SK-N-SH (cell line): ENCODE measurements around the gene MARK3. TPM values are rescaled to one million over a fixed set of nuclear protein-coding genes. Genes with fewer than 3 reads are reported as not detected.

ENCODE experiments used
- CTCF ChIA-PET: fragments of 300-600, 350-600 bp; formaldehyde crosslinking; extraction: SDS; loops from one replicate; lab custom pipeline; 2021; lab: Yijun Ruan, JAX
- POLR2A ChIA-PET: fragments of 350-600 bp; sonication (Branson Sonifier 250); formaldehyde crosslinking; extraction: SDS; loops from one replicate; lab custom pipeline; 2020; ENCODE audit warnings: antibody characterized with exemption, inconsistent platforms; lab: Yijun Ruan, JAX
- DNase-seq: peaks from one replicate; pipeline ENCODE4 v3.0.0; 2012
- H2AFZ ChIP-seq: fragments of 200-600 bp; sonication (generic); 2 replicates; pipeline ENCODE4 v1.8.1; 2016; ENCODE audit warnings: antibody characterized with exemption, mild to moderate bottlenecking, low read depth
- H3F3A ChIP-seq: fragments of 200-600 bp; sonication (generic); replicated peaks from 2 replicates; pipeline ENCODE3; 2016; ENCODE audit warnings: antibody characterized with exemption, mild to moderate bottlenecking; ENCODE audit not compliant: insufficient read depth
- H3K27ac ChIP-seq, 2 experiments: fragments of 200-500 bp in 1 of 2; fragments of 200-600 bp in 1 of 2; sonication (Bioruptor generic) in 1 of 2; sonication (generic), shearing (Covaris generic) in 1 of 2; 2 replicates each; pipeline versions ENCODE4 v1.5.1 to v1.6.1; 2014 to 2016; ENCODE audit warnings: low read depth in 2 of 2, inconsistent platforms in 1 of 2, low read length in 1 of 2, mild to moderate bottlenecking in 1 of 2, mixed read lengths in 1 of 2
- H3K27me3 ChIP-seq: fragments of 200-600 bp; sonication (generic), shearing (Covaris generic); 2 replicates; pipeline ENCODE4 v1.6.1; 2016; ENCODE audit warnings: mixed run types; ENCODE audit not compliant: insufficient read depth
- H3K36me3 ChIP-seq, 2 experiments: fragments of 200-500 bp in 1 of 2; fragments of 200-600 bp in 1 of 2; sonication (Bioruptor generic) in 1 of 2; sonication (generic) in 1 of 2; replicated peaks in 1 of 2; 2 replicates each; pipeline versions ENCODE3 to v1.5.1; 2014 to 2016; ENCODE audit warnings: low read length in 1 of 2, mild to moderate bottlenecking in 1 of 2; ENCODE audit not compliant: insufficient read depth in 2 of 2, control insufficient read depth in 1 of 2
- H3K4me1 ChIP-seq, 2 experiments: fragments of 200-500 bp in 1 of 2; fragments of 200-600 bp in 1 of 2; sonication (Bioruptor generic) in 1 of 2; sonication (generic), shearing (Covaris generic) in 1 of 2; 2 replicates each; pipeline versions ENCODE4 v1.5.1 to v1.6.1; 2014 to 2016; ENCODE audit warnings: low read depth in 1 of 2, low read length in 1 of 2, mixed run types in 1 of 2; ENCODE audit not compliant: insufficient read depth in 2 of 2, control insufficient read depth in 1 of 2
- H3K4me2 ChIP-seq: fragments of 200-600 bp; sonication (generic), shearing (Covaris generic); 2 replicates; pipeline ENCODE4 v1.6.1; 2017; ENCODE audit warnings: mixed run types
- H3K4me3 ChIP-seq, 2 experiments: fragments of 200-500 bp in 1 of 2; fragments of 200-600 bp in 1 of 2; sonication (Bioruptor generic) in 1 of 2; sonication (generic), shearing (Covaris generic) in 1 of 2; 2 replicates each; pipeline versions ENCODE4 v1.5.1 to v1.8.1; 2014 to 2016; ENCODE audit warnings: low read depth in 2 of 2, inconsistent platforms in 1 of 2, low read length in 1 of 2, mild to moderate bottlenecking in 1 of 2, mixed read lengths in 1 of 2, moderate library complexity in 1 of 2
- H3K79me2 ChIP-seq: fragments of 200-600 bp; sonication (generic); 2 replicates; pipeline ENCODE4 v1.8.1; 2017; ENCODE audit warnings: mild to moderate bottlenecking; ENCODE audit not compliant: insufficient read depth
- H3K9ac ChIP-seq: fragments of 200-600 bp; sonication (generic); 2 replicates; pipeline ENCODE4 v1.6.1; 2017; ENCODE audit warnings: mixed run types
- H3K9me2 ChIP-seq: fragments of 200-600 bp; sonication (generic); 2 replicates; pipeline ENCODE4 v1.6.1; 2017; ENCODE audit warnings: mixed run types
- H3K9me3 ChIP-seq: fragments of 200-600 bp; sonication (generic); 2 replicates; pipeline ENCODE4 v1.6.1; 2017; ENCODE audit warnings: mixed run types, mild to moderate bottlenecking, moderate library complexity
- H4K20me1 ChIP-seq: fragments of 200-600 bp; sonication (generic); 2 replicates; pipeline ENCODE4 v1.6.1; 2017; ENCODE audit warnings: mild to moderate bottlenecking, mixed run types; ENCODE audit not compliant: insufficient read depth
- CHD2 ChIP-seq: fragments of 150-350 bp; IDR thresholded peaks from 2 replicates; pipeline ENCODE4 v1.6.1; 2018; ENCODE audit warnings: low read length; ENCODE audit not compliant: partially characterized antibody
- CTCF ChIP-seq: fragments of 200-600 bp; sonication (generic); IDR thresholded peaks from 2 replicates; pipeline ENCODE4 v1.6.1; 2017; ENCODE audit warnings: antibody characterized with exemption, mild to moderate bottlenecking, moderate library complexity
- EP300 ChIP-seq, 2 experiments: IDR thresholded peaks; 2 replicates each; pipeline versions ENCODE4 v1.4.0 to v1.6.1; 2012; ENCODE audit warnings: borderline replicate concordance in 1 of 2, low read depth in 1 of 2, low read length in 1 of 2
- FOXM1 ChIP-seq: IDR thresholded peaks from 2 replicates; pipeline ENCODE4 v1.4.0; 2012; ENCODE audit warnings: low read depth, mild to moderate bottlenecking
- MEF2A ChIP-seq: IDR thresholded peaks from 2 replicates; pipeline ENCODE4 v1.4.0; 2012; ENCODE audit warnings: low read depth, borderline replicate concordance
- MXI1 ChIP-seq: IDR thresholded peaks from 2 replicates; pipeline ENCODE4 v1.6.1; 2012; ENCODE audit warnings: mild to moderate bottlenecking, low read depth, low read length, improper control_type of control experiment
- NFIC ChIP-seq: IDR thresholded peaks from 2 replicates; pipeline ENCODE4 v1.4.0; 2012; ENCODE audit warnings: borderline replicate concordance
- SMC3 ChIP-seq: IDR thresholded peaks from 2 replicates; pipeline ENCODE4 v1.6.1; 2012; ENCODE audit warnings: low read depth, low read length, improper control_type of control experiment
- TCF12 ChIP-seq: IDR thresholded peaks from 2 replicates; pipeline ENCODE4 v1.4.0; 2012
- WGBS: methylation state at CpG from one replicate; pipeline ENCODE4 v1.1.6; 2017; ENCODE audit warnings: low lambda C conversion rate; 5-methylcytosine and 5-hydroxymethylcytosine counted together
- polyA plus RNA-seq, 3 experiments: library from polyadenylated mRNA; depleted of rRNA; stranded (reverse); fragments of >200 nt; gene quantifications; 2 replicates each; pipeline ENCODE4 v1.2.3, GENCODE V29; 2012
- TF ChIP-seq, protein P1 (sequence below): IDR thresholded peaks from 2 replicates; pipeline ENCODE4; 2012
- TF ChIP-seq, protein P2 (sequence below): IDR thresholded peaks from 2 replicates; pipeline ENCODE4 v1.4.0; 2012; ENCODE audit warnings: low read depth

MARK3 gene
- polyA plus RNA-seq, 1 of the 3 experiments (the other 2 are of a cell fraction) = 73.4 TPM

DNA sequence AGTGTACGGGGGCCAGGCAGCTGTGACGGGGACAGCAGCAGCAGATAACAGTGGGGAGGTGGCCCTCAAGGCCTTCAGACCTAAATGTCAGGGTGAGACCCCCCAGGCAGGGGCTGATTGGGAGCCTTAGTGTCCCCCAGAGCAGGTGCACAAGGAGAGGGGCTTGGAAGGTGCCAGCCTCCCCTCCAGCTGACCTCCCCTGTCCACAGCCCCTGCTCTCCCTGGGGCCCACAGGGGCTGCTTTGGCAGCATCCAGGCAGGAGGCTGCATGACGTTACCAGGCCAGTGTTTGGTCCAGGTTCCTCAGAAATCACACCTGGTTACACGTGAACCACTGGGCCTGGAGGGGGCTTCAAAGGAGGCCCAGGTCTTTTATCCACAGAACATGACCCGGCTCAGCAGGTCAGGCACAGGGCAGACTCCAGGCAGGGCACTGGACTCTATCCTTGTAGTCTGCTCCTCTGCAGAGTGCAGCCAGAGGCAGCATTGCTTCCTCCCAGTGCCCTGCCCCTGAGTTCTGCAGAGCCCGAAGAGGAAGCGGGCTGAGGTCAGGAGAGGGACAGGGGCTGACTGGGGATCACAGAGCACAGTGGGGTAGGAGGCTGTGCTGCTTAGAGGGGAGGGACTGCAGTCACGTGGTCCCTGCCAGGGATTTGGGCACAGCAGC lies 141.2 kb downstream of the MARK3 start:
- Histone ChIP-seq H3K4me1 (peaks cover 9 to 30% of the 10 kb centered on the region in 2 experiments; a peak in 1 of 4 replicates), H3K9me2 (no peaks in the 10 kb centered on the region), H3F3A (peaks cover 3% of the 10 kb centered on the region), H3K27ac (no peak overlapping the region), H3K9ac (no peak overlapping the region), H3K4me2 (no peak overlapping the region), H3K27me3 (peaks cover 16% of the 10 kb centered on the region), H3K79me2 (peaks cover 26% of the 10 kb centered on the region), H3K4me3 (no peak overlapping the region), H3K36me3 (peaks cover 0 to 6% of the 10 kb centered on the region in 2 experiments), H2AFZ (no peak overlapping the region), H3K9me3 (no peaks in the 10 kb centered on the region), H4K20me1 (peaks cover 6% of the 10 kb centered on the region; the same call in 1 of the 2 replicates)
- no peak for TF ChIP-seq FOXM1
- no peak for TF ChIP-seq CTCF
- TF ChIP-seq EP300 (IDR thresholded peaks at IDR 0.05; ENCODE audit: borderline replicate concordance in 1 of 2, low read depth in 1 of 2, low read length in 1 of 2) = no peak
- TF ChIP-seq MXI1 = no peak
- TF ChIP-seq SMC3 = no peak
- TF ChIP-seq, protein P1, sequence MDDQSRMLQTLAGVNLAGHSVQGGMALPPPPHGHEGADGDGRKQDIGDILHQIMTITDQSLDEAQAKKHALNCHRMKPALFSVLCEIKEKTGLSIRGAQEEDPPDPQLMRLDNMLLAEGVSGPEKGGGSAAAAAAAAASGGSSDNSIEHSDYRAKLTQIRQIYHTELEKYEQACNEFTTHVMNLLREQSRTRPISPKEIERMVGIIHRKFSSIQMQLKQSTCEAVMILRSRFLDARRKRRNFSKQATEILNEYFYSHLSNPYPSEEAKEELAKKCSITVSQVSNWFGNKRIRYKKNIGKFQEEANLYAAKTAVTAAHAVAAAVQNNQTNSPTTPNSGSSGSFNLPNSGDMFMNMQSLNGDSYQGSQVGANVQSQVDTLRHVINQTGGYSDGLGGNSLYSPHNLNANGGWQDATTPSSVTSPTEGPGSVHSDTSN = no peak
- TF ChIP-seq, protein P2, sequence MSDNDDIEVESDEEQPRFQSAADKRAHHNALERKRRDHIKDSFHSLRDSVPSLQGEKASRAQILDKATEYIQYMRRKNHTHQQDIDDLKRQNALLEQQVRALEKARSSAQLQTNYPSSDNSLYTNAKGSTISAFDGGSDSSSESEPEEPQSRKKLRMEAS = no peak
- TF ChIP-seq NFIC = no peak
- TF ChIP-seq TCF12 = no peak
- no peak for TF ChIP-seq MEF2A
- whole genome bisulfite sequencing = 76% methylated on average over 6 of the region's 8 CpGs
- POLR2A ChIA-PET = no interaction called here
- DNase-seq = no peak
- CTCF ChIA-PET = interaction anchor here (8.5 kb wide), 1 partner anchor 8 kb away, joined by 52 read pairs; no protein-coding TSS in a partner anchor

DNA sequence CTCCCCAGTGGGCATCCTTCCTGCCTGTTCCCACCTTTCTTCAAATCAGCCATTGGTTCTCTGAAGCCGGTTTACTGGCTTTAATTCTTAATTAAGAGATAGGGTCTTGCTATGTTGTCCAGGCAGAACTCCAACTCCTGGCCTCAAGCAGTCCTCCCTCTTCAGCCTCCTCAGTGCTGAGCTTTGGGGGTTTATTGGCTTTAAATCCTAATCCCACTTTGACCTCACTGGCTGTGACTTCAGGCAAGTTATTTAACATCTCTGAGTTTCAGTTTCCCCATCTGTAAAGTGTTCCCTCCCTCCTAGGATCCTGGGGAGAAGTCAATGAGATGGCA lies 141.7 kb downstream of the MARK3 start:
- Histone ChIP-seq H3K4me2 (no peak overlapping the region), H4K20me1 (peaks cover 9% of the 10 kb centered on the region; the same call in 1 of the 2 replicates), H3K27ac (no peak overlapping the region), H3K9me3 (no peaks in the 10 kb centered on the region), H3K9ac (no peak overlapping the region), H3K4me1 (peaks cover 9 to 30% of the 10 kb centered on the region in 2 experiments; a peak in 1 of 4 replicates), H2AFZ (no peak overlapping the region), H3K9me2 (no peaks in the 10 kb centered on the region), H3K4me3 (no peak overlapping the region), H3F3A (peaks cover 3% of the 10 kb centered on the region), H3K79me2 (peaks cover 31% of the 10 kb centered on the region), H3K36me3 (peaks cover 0 to 6% of the 10 kb centered on the region in 2 experiments), H3K27me3 (peaks cover 12% of the 10 kb centered on the region)
- ChIA-PET CTCF (interaction anchor here (8.5 kb wide), 1 partner anchor 9 kb away, joined by 52 read pairs; no protein-coding TSS in a partner anchor), POLR2A (no interaction called here)
- WGBS = 43% methylated on average over 1 of the region's 1 CpG
- no peak for TF ChIP-seq CHD2
- DNase-seq = no peak
